ENCODE data around the gene ARAF. TPM values are rescaled to one million over a fixed set of nuclear protein-coding genes. Genes with fewer than 3 reads are reported as not detected.

Gene ARAF
- total and polyA plus RNA-seq, 2 of the 4 experiments (the other 2 are of a cell fraction) = 9.1 to 52.2 TPM

Small RNA genes lying within 50 kb of the gene (microRNA-seq; reads per million reads assigned to microRNA genes)
- gene MIR4769 (ENCODE audit: insufficient read depth in 1 of 2, insufficient read length in 1 of 2, unreplicated experiment in 1 of 2) = 0 to 8.3 reads per million in 2 experiments

Small RNA genes lying within 50 kb of the gene (small RNA-seq; reads per million reads assigned to genes)
- 0 reads per million in 5 experiments for gene MIR4769

Other genes starting within 250 kb of the ARAF start
- under 0.01 TPM in 1 of 2 replicates, not detected in the other for gene ZNF157, start 190.6 kb upstream of the ARAF start, total RNA-seq (2012; rRNA removed)
- gene ZNF157, start 190.6 kb upstream of the ARAF start, polyA plus RNA-seq (2012; rRNA removed) = not detected in 2 replicates
- gene ZNF41, start 78.0 kb upstream of the ARAF start, total RNA-seq (2012; rRNA removed) = 7.8 and 8.1 TPM in 2 replicates
- 2.8 and 3.0 TPM in 2 replicates for gene ZNF41, start 78.0 kb upstream of the ARAF start, polyA plus RNA-seq (2012; rRNA removed)
- 407 and 512 TPM in 2 replicates for gene TIMP1, start 21.2 kb downstream of the ARAF start, total RNA-seq (2012; rRNA removed)
- gene TIMP1, start 21.2 kb downstream of the ARAF start, polyA plus RNA-seq (2012; rRNA removed) = 3,078 and 3,290 TPM in 2 replicates
- gene SYN1, start 58.7 kb downstream of the ARAF start, total RNA-seq (2012; rRNA removed) = under 0.01 TPM in 2 replicates
- gene SYN1, start 58.7 kb downstream of the ARAF start, polyA plus RNA-seq (2012; rRNA removed) = 0.56 and 0.63 TPM in 2 replicates
- under 0.01 TPM in 2 replicates for gene CFP, start 68.7 kb downstream of the ARAF start, total RNA-seq (2012; rRNA removed)
- 0.14 and 0.16 TPM in 2 replicates for gene CFP, start 68.7 kb downstream of the ARAF start, polyA plus RNA-seq (2012; rRNA removed)
- gene ELK1, start 89.4 kb downstream of the ARAF start, total RNA-seq (2012; rRNA removed) = 10.0 and 14.2 TPM in 2 replicates
- 24.3 and 27.2 TPM in 2 replicates for gene ELK1, start 89.4 kb downstream of the ARAF start, polyA plus RNA-seq (2012; rRNA removed)
- gene UXT, start 98.0 kb downstream of the ARAF start, total RNA-seq (2012; rRNA removed) = 128 and 164 TPM in 2 replicates
- gene UXT, start 98.0 kb downstream of the ARAF start, polyA plus RNA-seq (2012; rRNA removed) = 106 and 116 TPM in 2 replicates